Muscle layer of duodenum (tissue), 2 donors: ENCODE results near the gene CNTNAP5.

Experiments
- H3K27ac ChIP-seq: one replicate; pipeline ENCODE4 v1.7.0; 2013; ENCODE audit warnings: mild to moderate bottlenecking, low read length
- H3K27me3 ChIP-seq: one replicate; pipeline ENCODE4 v1.7.0; 2013; ENCODE audit warnings: low read depth, mild to moderate bottlenecking, control low read depth, low read length
- H3K36me3 ChIP-seq, 2 donors: one replicate each; pipeline ENCODE4 v1.7.0; 2013; ENCODE audit warnings: low read length in 2 of 2, control low read depth in 1 of 2, mild to moderate bottlenecking in 1 of 2; ENCODE audit not compliant: insufficient read depth in 2 of 2, control insufficient read depth in 1 of 2
- H3K4me1 ChIP-seq, 2 donors: one replicate each; pipeline ENCODE4 v1.7.0; 2013; ENCODE audit warnings: low read length in 2 of 2, mild to moderate bottlenecking in 2 of 2, control low read depth in 1 of 2, moderate library complexity in 1 of 2; ENCODE audit not compliant: insufficient read depth in 2 of 2, control insufficient read depth in 1 of 2
- H3K4me3 ChIP-seq, 2 donors: one replicate each; pipeline ENCODE4 v1.7.0; 2013; ENCODE audit warnings: low read length in 2 of 2, low read depth in 1 of 2, mild to moderate bottlenecking in 1 of 2
- H3K9me3 ChIP-seq, 2 donors: one replicate each; pipeline ENCODE4 v1.7.0; 2013; ENCODE audit warnings: low read length in 2 of 2, control low read depth in 1 of 2, mild to moderate bottlenecking in 1 of 2; ENCODE audit not compliant: control insufficient read depth in 1 of 2
- donor health status: healthy.

CNTNAP5 gene

DNA sequence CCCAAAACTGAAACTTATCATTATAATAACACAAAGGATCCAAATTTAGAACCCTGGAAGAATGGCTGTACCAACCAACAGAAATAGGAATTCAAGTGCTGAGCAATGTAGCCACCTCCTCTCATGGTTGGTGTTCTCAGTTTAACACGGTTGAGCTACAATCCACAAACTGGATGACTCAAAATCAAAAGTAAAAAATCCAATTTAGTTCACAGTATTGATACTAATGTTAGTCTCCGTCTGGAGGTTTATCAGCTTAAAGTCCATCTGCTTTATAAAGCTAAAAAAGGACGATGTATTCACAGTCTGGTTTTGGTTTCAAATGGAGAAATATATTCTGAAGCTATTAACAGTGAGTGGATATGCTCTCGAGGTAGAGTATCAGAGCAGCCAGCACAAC lies 40.5 kb downstream of the CNTNAP5 start:
- no peaks in the 10 kb centered on the region for H3K4me1 ChIP-seq
- H3K27me3 ChIP-seq: no peaks in the 10 kb centered on the region
- H3K36me3 ChIP-seq: no peaks in the 10 kb centered on the region

DNA sequence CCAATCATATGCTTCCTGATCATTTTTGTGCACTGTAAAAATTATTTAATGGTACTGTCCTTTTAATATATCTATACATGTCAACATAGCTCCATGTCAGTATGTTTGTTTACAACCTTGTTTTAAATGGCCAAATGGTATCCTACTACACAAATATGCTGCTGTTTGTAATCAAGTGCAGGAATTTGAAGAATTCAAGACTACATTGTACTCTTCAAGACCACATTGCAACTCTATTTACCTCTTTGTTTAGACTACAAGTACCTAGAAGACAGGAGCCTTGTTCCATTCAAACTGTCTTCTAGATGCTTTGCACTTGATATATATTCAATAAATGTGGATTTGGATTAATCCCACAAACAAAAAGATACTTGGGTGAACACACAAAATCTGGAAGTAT lies 41.7 kb downstream of the CNTNAP5 start:
- Histone ChIP-seq H3K4me1 (no peaks in the 10 kb centered on the region), H3K27ac (no peak overlapping the region), H3K36me3 (no peaks in the 10 kb centered on the region), H3K27me3 (no peaks in the 10 kb centered on the region), H3K4me3 (no peak overlapping the region), H3K9me3 (no peaks in the 10 kb centered on the region)

More for the DNA sequence above, 40.5 kb downstream of the CNTNAP5 start:
- Histone ChIP-seq H3K9me3 (no peaks in the 10 kb centered on the region), H3K4me3 (no peak overlapping the region), H3K27ac (no peak overlapping the region)

DNA sequence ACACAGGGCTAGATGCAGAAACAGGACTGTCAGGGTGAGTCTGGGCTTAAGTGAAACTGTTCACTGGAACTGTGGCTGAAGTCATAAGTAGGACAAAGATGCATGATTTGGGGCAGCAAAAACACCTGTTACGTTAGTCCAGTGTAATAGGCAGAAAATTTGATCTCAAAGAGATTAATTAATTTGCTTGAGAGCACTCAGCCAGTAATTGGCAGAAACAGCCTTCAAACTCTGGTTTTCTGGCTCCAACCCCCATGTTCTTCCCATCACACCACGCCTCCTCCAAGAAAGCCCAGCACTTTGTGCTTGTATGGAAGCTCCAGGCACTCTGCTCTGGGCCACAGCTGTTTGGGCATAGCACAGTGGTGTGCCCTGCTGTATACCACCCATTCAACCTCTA lies 54.0 kb downstream of the CNTNAP5 start:
- Histone ChIP-seq H3K4me1 (no peaks in the 10 kb centered on the region), H3K9me3 (no peaks in the 10 kb centered on the region), H3K27ac (no peak overlapping the region), H3K4me3 (no peak overlapping the region), H3K36me3 (no peaks in the 10 kb centered on the region), H3K27me3 (no peaks in the 10 kb centered on the region)

DNA sequence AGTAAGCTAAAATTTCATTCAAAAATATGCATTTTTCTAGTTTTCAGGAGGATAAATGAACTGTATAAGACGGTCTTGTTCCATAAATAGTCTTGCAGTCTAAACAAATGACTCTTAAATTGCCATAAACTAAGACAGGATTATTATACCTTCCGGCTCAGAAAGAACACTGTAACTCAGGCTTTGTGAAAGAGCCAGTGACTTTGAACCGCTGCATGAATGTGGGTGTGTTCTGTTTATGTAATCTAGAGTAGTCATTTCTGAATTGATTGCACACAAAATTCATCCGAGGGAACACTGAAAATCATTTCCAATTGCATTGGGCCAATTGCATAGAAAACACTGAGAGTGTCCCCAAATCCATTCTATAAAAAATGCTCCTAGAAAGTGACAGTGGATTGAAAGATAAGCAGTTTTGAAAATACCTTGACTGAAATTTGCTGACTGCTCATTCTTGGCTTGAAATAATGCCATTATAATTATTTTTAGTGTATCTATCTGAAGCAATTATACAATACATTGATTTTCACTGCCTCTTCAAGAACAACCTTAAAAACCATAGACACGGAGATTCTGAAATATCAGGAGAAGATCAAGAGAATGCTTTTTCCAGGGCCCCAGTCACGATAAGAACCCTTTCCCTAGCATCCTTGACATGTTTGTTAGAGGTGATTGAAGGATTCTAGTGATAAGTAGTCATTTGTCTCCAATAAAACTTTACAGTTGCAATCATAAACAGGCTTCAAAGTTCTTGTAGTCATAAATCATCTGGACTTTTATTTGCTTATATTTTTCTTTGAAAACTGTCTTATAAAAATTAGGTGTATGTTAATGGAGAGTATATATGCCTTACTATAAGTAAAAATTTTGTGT lies 55.4 kb downstream of the CNTNAP5 start:
- Histone ChIP-seq H3K27me3 (no peaks in the 10 kb centered on the region), H3K9me3 (no peaks in the 10 kb centered on the region), H3K27ac (no peak overlapping the region), H3K36me3 (no peaks in the 10 kb centered on the region), H3K4me3 (no peak overlapping the region), H3K4me1 (no peaks in the 10 kb centered on the region)

DNA sequence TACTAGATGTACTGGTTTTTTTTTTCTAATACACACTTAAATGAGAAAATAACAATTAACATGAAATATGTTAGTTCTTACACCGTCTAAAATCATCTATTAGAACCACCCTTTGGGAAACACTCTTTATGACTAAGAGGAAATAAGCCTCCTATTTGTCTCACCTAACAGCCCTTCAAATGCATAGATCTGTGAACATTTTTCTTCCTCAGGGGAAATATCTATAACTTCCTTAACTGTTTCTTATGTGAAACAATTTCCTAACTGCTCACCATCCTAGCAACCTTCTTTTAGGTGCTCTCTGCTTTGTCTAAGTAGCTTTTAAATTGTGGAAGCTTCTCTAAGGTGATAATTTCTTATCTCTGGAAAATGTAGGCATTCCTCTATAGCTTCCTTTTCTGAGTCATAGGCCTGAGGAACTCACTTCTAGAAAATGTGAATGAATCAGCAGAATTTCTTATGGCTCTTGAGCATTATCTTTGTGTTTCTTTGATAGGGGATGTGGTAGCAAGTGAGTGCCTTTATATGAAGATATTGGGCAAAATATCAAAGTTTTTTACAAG lies 56.1 kb downstream of the CNTNAP5 start:
- Histone ChIP-seq H3K27ac (no peak overlapping the region), H3K4me3 (no peak overlapping the region), H3K9me3 (no peaks in the 10 kb centered on the region), H3K27me3 (no peaks in the 10 kb centered on the region), H3K36me3 (no peaks in the 10 kb centered on the region), H3K4me1 (no peaks in the 10 kb centered on the region)

DNA sequence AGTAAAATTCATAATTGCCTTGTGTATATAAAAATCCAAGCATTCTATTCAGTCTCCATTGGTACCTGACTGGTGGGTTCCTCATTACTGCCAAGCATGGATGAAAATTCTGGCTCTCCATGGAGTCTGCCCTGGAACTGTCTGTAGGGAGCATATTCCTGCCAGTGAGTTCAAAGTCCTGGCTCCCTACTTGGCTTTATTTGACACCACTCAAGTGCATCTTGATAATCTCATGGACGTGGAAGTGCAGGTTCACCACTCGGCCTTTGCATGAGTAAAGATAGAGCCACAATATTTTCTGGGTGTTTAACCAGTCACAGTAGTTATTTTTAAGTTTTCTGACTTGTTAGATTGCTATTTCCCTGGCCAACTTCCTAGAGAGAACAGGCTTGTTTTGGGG lies 63.5 kb downstream of the CNTNAP5 start:
- Histone ChIP-seq H3K27ac (no peak overlapping the region), H3K36me3 (no peaks in the 10 kb centered on the region), H3K9me3 (peaks cover 3 to 4% of the 10 kb centered on the region in 2 donors), H3K27me3 (no peaks in the 10 kb centered on the region), H3K4me1 (no peaks in the 10 kb centered on the region), H3K4me3 (no peak overlapping the region)

DNA sequence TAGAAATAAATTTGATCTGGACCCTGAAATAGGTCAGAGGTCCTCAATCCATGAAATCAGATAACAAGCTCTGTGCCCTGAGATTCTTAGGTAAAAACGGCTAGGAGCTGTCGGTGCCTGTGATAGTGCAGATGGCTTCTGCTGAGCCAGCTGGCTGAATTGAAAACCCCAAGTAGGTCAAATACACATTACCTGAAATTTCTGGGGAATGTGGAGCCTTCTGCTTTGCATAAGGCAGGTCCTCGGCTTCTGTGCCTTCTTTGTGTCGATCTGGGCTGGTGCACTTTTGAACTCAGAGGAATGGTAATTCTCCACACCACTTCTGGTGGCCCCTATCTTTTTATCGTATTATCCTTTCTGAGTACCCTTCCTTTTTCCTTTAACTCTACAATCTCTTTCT lies 66.6 kb downstream of the CNTNAP5 start:
- Histone ChIP-seq H3K4me3 (no peak overlapping the region), H3K9me3 (peaks cover 3 to 4% of the 10 kb centered on the region in 2 donors), H3K27me3 (no peaks in the 10 kb centered on the region), H3K36me3 (no peaks in the 10 kb centered on the region), H3K27ac (no peak overlapping the region), H3K4me1 (no peaks in the 10 kb centered on the region)

DNA sequence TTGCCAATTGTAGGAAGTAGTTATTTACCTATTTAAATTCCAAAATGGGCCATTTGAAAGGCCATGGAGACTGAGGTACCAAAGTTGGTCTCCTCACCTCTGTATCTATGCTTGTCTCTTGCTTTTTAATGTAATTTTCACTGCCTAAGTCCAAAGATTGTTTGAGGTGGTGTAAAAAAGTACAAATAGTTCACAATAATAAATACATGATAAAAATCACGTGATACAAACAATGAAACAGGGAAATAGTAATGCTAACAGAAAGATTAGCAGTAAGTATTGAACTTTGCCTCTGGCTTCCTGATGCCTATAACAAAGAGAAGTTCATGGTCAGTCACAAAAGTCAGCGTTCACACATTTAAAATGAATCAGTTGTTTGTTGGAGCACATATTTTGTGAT lies 67.6 kb downstream of the CNTNAP5 start:
- Histone ChIP-seq H3K4me1 (no peaks in the 10 kb centered on the region), H3K4me3 (no peak overlapping the region)

DNA sequence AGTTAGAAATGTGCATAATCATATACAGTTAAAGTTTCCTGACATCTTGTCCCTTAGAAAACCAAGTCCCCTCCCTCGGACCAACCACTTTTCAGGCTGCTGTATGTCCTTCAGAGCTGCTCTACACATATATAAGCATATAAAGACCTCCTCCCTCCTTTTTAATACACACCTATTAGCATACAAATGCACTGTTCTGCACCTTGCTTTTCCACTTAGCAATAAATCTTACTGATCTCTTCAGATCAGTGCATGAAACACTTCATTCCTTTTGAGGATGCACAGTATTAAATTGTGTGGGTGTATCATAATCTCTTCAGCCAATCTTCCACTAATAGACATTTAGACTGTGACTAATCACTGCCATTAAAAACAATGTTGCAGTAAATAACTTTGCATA lies 79.8 kb downstream of the CNTNAP5 start:
- no peaks in the 10 kb centered on the region for H3K36me3 ChIP-seq

More for the DNA sequence above, 67.6 kb downstream of the CNTNAP5 start:
- Histone ChIP-seq H3K36me3 (no peaks in the 10 kb centered on the region), H3K9me3 (peaks cover 2 to 4% of the 10 kb centered on the region in 2 donors), H3K27me3 (no peaks in the 10 kb centered on the region), H3K27ac (no peak overlapping the region)

DNA sequence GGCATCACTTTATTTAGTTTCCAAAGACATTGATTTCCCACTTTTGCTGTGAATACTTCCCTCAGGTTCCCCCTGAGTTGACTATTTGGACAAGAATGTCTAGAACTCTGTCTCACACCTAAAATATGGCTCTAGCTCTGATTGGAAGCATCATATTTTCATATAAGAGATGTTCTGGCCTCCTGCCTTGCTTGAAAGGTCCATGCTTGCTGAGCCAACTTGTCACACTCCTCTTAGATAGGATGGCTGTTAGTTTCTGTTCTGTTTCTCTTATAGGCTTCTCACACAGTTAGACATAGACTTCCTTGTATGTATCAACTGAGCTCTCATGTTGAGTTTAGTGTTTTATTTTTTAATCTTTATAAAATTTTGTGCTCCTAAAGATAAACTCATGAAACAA lies 87.1 kb downstream of the CNTNAP5 start:
- H3K4me1 ChIP-seq: no peaks in the 10 kb centered on the region
- H3K9me3 ChIP-seq: no peaks in the 10 kb centered on the region
- H3K36me3 ChIP-seq: no peaks in the 10 kb centered on the region
- H3K27ac ChIP-seq: no peak overlapping the region
- no peak overlapping the region for H3K4me3 ChIP-seq
- no peaks in the 10 kb centered on the region for H3K27me3 ChIP-seq

More for the DNA sequence above, 79.8 kb downstream of the CNTNAP5 start:
- H3K27me3 ChIP-seq: no peaks in the 10 kb centered on the region
- no peak overlapping the region for H3K4me3 ChIP-seq
- H3K4me1 ChIP-seq: no peaks in the 10 kb centered on the region
- no peaks in the 10 kb centered on the region for H3K9me3 ChIP-seq
- H3K27ac ChIP-seq: no peak overlapping the region

DNA sequence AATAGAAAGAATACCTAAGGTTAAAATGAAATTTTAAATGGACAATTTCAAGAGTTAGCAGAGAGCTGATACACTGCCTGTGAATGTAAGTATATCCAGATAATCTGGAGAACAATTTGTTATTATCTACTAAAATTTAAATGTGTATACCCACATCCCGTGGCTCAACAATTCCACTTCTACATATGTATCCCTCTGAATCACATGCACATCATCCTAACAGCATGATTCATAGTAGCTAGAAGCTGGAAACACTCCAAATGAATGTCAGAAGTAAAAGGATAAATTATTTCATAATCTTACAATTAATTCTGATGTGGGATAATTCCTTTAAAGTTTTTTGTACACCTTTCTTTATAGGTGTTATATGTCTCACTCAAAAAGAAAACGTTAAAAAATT lies 87.9 kb downstream of the CNTNAP5 start:
- no peaks in the 10 kb centered on the region for H3K9me3 ChIP-seq

More for the DNA sequence above, 87.9 kb downstream of the CNTNAP5 start:
- Histone ChIP-seq H3K27ac (no peak overlapping the region), H3K4me3 (no peak overlapping the region), H3K27me3 (no peaks in the 10 kb centered on the region), H3K4me1 (no peaks in the 10 kb centered on the region), H3K36me3 (no peaks in the 10 kb centered on the region)
